GM08714 (cell line): ENCODE data around the gene MGME1.

Experiments
- H3K4me3 ChIP-seq: fragments of 200-500 bp; sonication (Bioruptor generic); 2 replicates; pipeline ENCODE4 v1.5.1; 2014; ENCODE audit warnings: mild to moderate bottlenecking, low read length, inconsistent platforms
- ZNF274 ChIP-seq: IDR thresholded peaks from 2 replicates; pipeline ENCODE4 v1.6.1; 2012; ENCODE audit warnings: mild to moderate bottlenecking, low read depth, low read length

The MGME1 gene

DNA sequence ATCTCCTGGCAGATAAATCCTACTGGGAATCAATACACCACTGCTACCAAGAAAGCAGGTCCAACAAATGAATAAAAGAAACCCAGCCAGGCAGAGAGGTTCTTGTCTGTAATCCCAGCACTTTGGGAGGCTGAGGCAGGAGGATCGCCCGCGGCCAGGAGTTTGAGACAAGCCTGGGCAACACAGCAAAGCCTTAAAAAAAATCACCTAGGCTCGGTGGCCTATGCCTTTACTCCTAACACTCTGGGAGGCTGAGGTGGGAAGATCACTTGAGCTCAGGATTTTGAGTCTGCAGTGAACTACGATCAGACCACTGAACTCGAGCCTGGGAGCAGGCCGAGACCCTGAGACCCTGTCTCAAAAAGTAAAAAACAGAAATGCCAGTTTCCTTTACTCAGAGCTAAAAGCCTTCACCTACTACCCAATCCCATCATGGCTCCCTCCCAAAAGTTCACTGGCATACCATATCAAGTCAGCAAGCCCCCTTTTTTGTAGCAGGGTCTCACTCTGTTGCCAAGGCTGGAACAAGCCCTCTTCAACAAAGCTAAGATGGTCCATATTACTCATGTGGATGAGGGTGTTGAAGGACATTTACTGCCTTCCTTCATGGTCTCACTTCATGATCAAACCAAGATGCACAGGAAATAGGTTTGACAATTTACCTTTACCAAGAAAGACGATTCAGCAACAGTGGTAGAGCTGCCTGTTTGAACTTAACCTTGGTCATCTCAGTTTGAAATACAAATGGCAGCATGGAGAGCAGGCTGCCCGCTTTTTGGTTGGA is 5.5 kb upstream of the MGME1 start:
- H3K4me3 ChIP-seq = peak overlapping the region; percentile 30; the same call in 1 of the 2 replicates
- no peak for TF ChIP-seq ZNF274

DNA sequence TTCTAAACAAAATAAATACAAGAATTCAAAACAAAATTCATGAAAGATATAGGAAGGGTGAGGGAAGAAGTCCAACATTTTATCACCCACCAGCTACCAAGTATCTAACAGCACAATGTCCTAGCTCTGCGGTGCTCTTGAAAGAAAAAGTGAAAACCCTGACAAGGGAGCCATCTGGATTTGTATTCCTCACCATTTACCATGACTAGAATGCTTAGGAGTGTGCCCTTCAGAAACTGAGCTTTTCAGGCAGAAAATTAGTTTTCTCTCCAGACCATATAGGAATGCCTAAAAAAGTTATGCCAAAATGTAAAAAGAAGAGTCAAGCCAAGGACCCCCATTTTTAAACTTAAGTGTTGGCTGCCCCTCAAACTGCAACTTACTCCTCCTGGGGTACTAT is 4.7 kb upstream of the MGME1 start:
- no peak for TF ChIP-seq ZNF274
- H3K4me3 ChIP-seq = peak overlapping the region; percentile 30; the same call in 1 of the 2 replicates

- TF ChIP-seq ZNF274 = no peak
- H3K4me3 ChIP-seq = peak overlapping the region; percentile 82
Measured at GRCh38 chr20:17964632-17965031, 4.2 kb upstream of the MGME1 start.

DNA sequence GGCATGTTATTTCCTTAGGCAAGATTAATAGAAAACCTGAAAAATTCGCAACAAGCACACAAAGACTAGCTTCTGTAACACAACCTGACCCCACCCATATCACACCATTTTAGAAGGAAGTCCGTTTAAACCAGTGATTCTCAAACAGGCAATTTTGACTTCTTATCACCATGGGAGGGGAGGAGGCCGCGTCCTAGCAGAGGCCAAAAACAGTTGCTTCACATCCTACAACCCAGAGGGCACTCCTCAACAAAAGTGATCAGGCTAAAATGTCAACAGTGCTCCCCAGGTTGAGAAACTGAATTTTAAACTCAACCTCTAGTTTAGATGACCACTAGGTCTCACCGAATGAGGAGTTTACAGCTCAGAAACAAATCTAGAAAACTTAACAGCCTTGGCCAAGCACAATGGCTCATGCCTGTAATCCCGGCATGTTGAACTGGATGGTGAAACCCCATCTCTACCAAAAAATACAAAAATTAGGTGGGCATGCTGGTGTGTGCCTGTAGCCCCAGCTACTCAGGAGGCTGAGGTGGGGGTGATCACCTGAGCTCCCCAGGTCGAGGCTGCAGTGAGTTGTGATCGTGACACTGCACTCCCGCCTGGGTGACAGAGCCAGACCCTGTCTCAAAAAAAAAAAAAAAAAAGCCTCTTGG is 3.6 kb upstream of the MGME1 start:
- TF ChIP-seq ZNF274 = no peak
- peak overlapping the region; percentile 82 for H3K4me3 ChIP-seq

GRCh38 chr20:17966432-17967310 is 2.1 kb upstream of the MGME1 start:
- no peak for TF ChIP-seq ZNF274
- peak overlapping the region; percentile 82 for H3K4me3 ChIP-seq

DNA sequence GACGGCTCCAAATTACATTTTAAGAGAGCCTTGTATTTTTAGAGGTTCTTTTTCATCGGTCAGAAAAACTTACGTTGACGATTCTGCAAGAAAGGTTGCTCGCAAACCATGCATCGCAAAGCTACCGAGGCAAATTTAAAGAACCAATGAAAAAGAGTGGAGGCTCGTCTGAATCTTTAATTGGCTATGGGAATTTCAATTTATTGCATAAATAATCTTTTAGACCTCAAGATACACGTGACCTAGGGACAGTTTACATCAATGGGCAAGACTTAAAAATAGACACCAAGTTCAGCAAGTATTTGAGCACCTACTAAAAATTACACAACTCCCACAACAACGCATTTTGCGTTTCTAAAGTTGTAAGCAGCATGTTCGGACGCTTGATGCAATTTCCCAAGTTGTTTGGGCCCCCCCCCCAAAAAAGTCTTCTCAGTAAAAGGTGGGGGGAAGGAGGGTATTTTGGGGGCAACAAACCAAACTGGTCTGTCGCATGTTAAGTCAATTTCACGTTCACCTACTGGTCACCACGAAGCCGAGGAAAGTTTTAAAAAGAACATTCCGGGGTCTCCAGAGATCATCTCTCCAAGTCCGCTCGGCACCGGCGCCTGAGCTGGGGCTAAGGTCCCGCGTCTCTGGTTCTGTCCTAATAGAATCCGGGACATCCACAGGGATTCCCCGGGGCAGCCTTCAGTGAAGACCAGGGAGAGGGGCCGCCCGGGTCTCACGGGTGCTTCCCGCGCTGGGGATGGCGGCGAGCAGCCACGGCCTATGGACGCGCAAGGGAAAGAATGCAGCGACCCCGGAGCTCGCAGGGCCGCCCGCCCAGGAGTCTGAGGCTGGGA is 1.1 kb upstream of the MGME1 start:
- H3K4me3 ChIP-seq = peak overlapping the region; percentile 82
- no peak for TF ChIP-seq ZNF274

DNA sequence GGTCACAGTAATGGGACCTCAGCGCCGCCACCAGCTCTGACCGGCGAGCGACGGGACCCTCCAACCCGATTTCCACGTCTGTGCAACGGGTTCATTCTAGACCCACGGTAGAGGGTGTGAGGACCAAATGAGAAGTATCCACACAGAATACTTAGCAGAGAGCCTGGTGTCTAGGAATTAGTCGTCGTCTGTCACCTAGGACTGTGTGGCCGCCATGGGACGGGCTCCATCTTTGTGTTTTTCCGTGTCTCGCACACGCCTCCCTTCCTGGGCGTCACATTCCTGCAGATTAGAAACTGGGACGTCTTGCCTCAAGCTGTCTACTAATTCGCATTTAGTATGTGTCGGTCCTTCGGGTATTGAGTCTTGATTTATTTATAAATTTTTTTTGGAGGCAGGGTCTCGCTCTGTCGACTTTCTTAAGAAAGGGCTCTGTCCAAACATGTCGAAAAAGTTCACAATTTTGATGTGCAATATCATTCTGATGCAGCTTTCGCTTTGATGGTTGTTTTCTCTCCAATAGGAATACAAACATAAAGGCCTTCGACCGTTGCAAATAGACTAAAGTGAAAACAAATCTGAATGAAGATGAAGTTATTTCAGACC is 563 bp downstream of the MGME1 start:
- H3K4me3 ChIP-seq = peak overlapping the region; percentile 87
- no peak for TF ChIP-seq ZNF274

DNA sequence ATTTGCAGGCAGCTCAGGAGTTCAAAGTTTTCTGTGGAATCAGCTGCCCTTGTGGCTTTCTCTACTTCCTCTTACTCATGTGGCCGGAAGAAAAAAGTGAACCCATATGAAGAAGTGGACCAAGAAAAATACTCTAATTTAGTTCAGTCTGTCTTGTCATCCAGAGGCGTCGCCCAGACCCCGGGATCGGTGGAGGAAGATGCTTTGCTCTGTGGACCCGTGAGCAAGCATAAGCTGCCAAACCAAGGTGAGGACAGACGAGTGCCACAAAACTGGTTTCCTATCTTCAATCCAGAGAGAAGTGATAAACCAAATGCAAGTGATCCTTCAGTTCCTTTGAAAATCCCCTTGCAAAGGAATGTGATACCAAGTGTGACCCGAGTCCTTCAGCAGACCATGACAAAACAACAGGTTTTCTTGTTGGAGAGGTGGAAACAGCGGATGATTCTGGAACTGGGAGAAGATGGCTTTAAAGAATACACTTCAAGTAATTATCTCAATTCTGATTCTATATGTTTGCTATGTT is 1.1 kb downstream of the MGME1 start:
- no peak for TF ChIP-seq ZNF274

DNA sequence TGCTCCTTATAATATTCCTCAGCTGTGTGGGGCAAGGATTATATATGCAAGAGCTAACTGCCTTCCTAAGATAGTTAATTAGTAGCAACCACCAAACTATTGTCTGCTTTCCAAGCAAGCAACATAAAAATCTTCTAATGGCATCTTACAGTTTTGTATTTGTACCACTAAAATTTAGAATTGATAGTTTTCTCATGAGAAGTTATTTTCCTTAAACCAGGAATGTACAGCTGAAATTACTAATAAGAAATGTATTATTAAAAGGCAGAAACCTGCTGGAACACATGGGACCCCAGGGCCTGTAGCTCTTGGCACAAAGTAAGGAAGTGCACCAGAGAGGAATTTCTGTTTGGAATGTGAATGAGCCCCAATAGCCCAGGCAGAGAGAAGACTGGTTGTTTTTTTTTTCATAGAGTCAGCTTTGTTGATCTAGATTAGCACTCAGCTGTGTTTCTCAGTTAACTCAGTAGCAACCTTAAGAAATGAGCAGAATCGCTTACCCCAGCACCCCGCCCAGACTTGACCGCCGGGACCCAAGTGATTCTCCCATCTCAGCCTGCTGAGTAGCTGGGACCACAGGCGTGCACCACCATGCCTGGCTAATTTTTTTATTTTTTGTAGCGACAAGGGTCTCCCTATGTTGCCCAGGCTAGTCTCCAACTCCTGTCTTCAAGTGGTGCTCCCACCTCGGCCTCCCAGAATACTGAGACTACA is 2.6 kb downstream of the MGME1 start:
- H3K4me3 ChIP-seq = peak overlapping the region; percentile 87
- no peak for TF ChIP-seq ZNF274

More for the DNA sequence above, 1.1 kb downstream of the MGME1 start:
- peak overlapping the region; percentile 87 for H3K4me3 ChIP-seq

DNA sequence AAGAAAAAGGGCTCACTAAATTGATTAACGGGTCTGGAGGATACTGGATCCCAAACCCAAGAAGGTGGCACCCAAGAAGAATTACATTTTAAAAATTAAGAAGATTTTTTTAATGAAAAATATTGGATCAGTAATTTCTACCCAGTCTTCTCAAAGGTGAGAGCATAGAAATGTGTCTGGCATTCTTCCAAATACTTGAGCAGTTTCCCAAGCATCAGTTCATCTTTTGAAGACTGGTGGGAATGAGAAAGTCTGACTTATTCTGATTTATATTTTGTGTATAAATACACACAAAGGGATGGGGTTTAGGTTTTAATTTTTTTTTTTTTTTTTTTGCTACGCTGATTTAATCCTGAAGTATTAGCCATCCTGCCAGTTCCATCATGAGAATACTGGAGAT is 3.3 kb downstream of the MGME1 start:
- no peak for TF ChIP-seq ZNF274

DNA sequence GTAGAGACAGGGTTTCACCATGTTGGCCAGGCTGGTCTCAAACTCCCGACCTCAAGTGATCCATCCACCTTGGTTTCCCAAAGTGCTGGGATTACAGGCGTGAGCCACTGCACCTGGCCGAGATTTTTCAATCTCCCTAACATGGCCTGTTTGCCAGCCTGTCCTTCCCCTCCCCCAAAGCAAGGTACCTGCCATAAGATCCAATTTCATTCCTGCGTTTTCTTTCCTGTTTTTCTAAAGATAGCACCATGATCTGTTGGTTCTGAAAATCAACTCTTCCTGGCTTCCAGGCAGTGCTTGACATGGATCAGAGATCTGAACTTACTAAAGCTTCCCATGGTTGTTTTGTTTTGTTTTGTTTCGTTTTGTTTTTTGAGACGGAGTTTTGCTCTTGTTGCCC is 7.5 kb downstream of the MGME1 start:
- H3K4me3 ChIP-seq = no peak overlapping the region
- TF ChIP-seq ZNF274 = no peak

More for the DNA sequence above, 3.3 kb downstream of the MGME1 start:
- H3K4me3 ChIP-seq = peak overlapping the region; percentile 87

DNA sequence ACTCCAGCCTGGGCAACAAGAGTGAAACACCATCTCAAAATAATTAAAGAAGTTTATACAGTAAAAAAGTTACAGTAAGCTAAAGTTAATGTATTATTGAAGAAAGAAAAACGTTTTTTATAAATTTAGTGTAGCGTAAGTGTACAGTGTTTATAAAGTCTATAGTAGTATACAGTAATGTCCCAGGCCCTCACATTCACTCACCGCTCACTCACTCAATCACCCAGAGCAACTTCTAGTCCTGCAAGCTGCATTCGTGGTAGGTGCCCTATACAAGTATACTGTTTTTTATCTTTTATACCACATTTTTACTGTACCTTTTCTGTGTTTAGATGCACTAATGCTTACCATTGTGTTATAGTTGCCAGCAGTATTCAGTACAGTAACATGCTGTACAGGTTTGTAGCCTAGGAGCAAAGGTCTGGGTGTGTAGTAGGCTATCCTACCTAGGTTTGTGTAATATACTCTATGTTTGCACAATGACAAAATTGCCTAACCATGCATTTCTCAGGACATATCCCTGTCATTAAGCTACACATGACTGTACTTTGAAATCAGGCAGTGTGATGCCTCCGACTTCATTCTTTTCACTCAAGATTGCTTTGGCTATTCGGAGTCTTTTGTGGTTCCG is 16.7 kb downstream of the MGME1 start:
- H3K4me3 ChIP-seq = no peak overlapping the region
- TF ChIP-seq ZNF274 = no peak
